Camera-type eye (tissue), 1 donor: Measurements from ENCODE around the gene CFLAR. TPM values are rescaled to one million over a fixed set of nuclear protein-coding genes. Genes with fewer than 3 reads are reported as not detected.

Experiments
- total RNA-seq: library from RNA; depleted of rRNA; stranded (reverse); fragments of >200 nt; gene quantifications from one replicate; pipeline ENCODE4 v1.2.3, GENCODE V29; 2014

The CFLAR gene
- total RNA-seq: 119 TPM

DNA sequence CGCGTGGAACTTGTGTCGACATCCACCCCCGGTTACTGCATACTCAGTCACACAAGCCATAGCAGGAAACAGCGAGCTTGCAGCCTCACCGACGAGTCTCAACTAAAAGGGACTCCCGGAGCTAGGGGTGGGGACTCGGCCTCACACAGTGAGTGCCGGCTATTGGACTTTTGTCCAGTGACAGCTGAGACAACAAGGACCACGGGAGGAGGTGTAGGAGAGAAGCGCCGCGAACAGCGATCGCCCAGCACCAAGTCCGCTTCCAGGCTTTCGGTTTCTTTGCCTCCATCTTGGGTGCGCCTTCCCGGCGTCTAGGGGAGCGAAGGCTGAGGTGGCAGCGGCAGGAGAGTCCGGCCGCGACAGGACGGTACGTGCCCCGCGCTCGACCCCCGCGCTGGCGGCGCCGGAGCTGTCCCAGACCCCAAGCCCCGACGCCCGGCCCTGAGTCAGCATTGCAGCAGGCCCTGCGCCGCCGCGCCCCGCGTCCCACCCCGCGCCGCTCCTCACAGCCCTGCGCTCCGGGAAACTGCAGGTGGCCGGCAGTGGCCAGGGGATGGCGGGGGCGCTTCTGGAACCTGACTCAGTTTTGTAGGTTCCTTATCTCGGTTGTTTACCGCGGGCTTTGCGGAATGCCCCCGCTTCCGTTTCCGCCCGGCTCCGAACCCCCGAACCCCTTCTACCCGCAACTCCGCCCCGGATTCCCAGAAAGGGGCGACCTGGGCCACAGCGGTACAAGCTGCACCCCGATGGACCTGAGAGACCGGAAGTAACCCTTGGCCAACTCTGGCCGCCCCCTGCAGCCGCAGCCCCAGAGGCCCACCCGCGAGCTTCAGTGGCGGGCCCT, at the start of gene CFLAR:
CFLAR (plus strand) TSS at position 50 of the 844 bp plus-strand sequence. CDS start 13,702 bp downstream, outside the sequence.

DNA sequence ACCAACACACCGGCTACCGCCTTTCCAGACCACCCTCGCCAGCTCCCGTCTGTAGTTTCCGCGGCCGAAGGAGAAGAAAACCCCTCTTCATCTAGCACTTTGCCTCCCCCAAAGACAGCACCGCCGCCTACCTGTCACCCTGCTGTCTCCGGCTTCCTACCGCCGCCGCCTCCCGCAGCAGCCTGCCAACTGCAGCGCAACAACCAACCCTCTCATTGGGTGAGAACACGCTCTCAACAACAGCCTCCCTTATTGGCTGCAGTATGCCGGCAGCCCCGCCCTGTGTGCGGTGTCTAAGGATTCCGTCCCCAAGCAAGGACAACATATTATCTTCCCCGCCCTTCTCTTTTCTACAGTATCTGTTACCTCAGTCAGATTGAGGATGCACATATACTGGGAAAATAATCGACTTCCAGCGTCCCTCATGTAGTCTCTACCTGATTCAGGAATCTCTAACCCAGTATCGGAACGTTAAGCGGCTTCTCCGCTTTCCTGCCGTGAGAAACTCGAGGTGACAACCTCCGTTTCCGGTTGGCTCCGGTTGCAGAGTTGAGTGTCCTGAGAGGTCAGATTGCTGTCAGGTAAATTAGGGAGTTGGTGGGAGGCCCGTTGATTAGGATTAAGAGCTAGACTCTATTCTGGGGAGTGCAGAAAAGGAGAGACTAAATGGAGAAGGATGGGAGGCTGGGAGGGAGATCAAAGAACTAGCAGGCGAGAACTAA, 44.3 kb upstream of the CFLAR start, which contains the start of the genes HYCC2 and NDUFB3:
HYCC2 (minus strand) TSS at position 193 of the 722 bp plus-strand sequence. CDS start 47,662 bp downstream, outside the sequence.
NDUFB3 (plus strand) TSS at position 523 of the 722 bp plus-strand sequence. CDS start 6,882 bp downstream, outside the sequence.

DNA sequence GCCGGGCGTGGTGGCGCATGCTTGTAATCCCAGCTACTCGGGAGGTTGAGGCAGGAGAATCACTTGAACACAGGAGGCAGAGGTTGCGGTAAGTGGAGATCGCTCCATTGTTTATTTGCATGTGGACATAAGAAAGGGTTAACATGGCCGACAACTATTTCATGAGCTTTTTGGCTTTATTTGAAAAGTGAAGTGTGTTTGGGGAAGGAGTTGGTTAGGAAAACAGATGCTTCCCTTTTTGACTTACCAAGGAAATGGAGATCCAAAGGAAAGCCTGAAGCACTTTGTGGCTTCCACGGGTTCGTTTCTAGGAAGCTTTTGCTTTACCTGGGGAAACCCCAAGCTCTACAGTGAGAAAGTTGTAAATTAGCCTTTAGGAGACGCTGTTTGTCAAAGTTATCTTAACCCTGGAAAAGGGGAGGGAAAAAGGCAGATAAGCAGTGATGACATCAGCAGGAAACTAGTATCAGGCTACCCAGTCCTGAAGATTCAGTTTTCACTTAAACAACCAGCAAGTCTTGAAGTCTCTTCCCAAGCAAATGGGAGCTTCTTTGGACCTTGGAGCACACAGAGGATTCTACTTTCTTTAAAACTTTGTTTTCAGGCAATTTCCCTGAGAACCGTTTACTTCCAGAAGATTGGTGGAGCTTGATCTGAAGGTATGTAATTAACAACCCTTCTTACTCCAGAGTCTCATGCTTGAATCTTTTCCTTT, 66.8 kb downstream of the CFLAR start, which contains the start of gene CASP10:
CASP10 (plus strand) TSS at position 492 of the 715 bp plus-strand sequence. CDS start 2,637 bp downstream, outside the sequence.

Other genes with a start within 250 kb of the CFLAR start
- gene PPIL3, start 227.1 kb upstream of the CFLAR start, total RNA-seq: 49.1 TPM
- gene NIF3L1, start 226.8 kb upstream of the CFLAR start, total RNA-seq: 25.5 TPM
- 28.0 TPM for gene ORC2, start 152.5 kb upstream of the CFLAR start, total RNA-seq
- 37.5 TPM for gene HYCC2, start 44.5 kb upstream of the CFLAR start, total RNA-seq
- gene NDUFB3, start 44.2 kb upstream of the CFLAR start, total RNA-seq: 37.2 TPM
- gene CASP10, start 67.0 kb downstream of the CFLAR start, total RNA-seq: 11.5 TPM
- 6.4 TPM for gene CASP8, start 144.4 kb downstream of the CFLAR start, total RNA-seq
- gene FLACC1, start 241.2 kb downstream of the CFLAR start, total RNA-seq: 2.9 TPM